Measurements from ENCODE around the gene CXCL1. TPM values are rescaled to one million over a fixed set of nuclear protein-coding genes. Genes with fewer than 3 reads are reported as not detected.

CXCL1 gene
- total and polyA plus RNA-seq, 9 donors, result 0.40 to 28.5 (median 1.5) TPM

DNA sequence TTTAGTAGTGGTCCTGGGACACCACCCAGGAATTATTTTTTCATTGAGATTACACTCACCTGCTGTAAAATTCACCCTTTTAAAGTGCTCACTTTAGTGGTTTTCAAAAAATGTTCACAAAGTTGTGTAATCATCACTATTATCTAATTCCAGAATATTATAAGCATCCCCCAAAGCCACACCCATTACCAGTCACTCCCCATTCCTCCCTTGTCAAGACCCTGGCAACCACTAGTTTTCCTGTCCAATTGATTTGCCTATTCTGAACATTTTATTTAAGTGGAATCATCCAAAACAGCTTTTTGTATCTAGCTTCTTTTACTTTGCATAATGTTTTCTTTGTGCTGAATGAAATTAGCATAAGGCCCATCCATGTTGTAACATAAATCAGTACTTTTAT is 45.4 kb upstream of the CXCL1 start:
- TF ChIP-seq EP300 (IDR thresholded peaks at IDR 0.05), result no peak
- TF ChIP-seq, protein P1, sequence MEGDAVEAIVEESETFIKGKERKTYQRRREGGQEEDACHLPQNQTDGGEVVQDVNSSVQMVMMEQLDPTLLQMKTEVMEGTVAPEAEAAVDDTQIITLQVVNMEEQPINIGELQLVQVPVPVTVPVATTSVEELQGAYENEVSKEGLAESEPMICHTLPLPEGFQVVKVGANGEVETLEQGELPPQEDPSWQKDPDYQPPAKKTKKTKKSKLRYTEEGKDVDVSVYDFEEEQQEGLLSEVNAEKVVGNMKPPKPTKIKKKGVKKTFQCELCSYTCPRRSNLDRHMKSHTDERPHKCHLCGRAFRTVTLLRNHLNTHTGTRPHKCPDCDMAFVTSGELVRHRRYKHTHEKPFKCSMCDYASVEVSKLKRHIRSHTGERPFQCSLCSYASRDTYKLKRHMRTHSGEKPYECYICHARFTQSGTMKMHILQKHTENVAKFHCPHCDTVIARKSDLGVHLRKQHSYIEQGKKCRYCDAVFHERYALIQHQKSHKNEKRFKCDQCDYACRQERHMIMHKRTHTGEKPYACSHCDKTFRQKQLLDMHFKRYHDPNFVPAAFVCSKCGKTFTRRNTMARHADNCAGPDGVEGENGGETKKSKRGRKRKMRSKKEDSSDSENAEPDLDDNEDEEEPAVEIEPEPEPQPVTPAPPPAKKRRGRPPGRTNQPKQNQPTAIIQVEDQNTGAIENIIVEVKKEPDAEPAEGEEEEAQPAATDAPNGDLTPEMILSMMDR (IDR thresholded peaks at IDR 0.05), result no peak
- TF ChIP-seq POLR2A (IDR thresholded peaks at IDR 0.05), result no peak
- no peak overlapping the region for H3K27ac ChIP-seq
- no peaks in the 10 kb centered on the region for H3K9me3 ChIP-seq
- H3K27me3 ChIP-seq, result no peaks in the 10 kb centered on the region
- no peak for DNase-seq
- no peaks in the 10 kb centered on the region for H3K4me1 ChIP-seq (ENCODE audit: insufficient read depth)
- H3K36me3 ChIP-seq, result no peaks in the 10 kb centered on the region
- intact Hi-C loops (cut with DNase I), result no loop called here
- no peak overlapping the region for H3K4me3 ChIP-seq

DNA sequence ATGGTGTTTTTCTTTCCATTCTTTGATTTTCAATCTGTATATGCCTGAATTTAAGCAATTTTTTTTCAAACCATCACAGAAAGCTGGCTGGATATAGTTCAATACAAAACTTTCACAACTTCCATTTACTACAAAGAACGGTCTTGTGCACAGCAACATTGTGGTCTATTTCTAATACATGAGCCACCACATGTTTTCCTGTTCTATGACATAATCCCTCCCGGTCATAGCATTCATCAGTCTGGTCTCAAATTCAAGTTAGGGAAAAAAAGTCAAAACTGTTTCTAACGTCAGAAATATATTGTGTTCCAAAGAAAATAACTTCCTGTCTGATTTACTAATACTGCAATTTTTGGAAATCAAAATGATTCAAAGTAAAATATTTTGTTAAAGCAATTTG is 40.2 kb upstream of the CXCL1 start:
- no peaks in the 10 kb centered on the region for H3K4me1 ChIP-seq (ENCODE audit: insufficient read depth)
- H3K36me3 ChIP-seq, result no peaks in the 10 kb centered on the region
- intact Hi-C loops (cut with DNase I), result no loop called here
- no peak for DNase-seq
- H3K4me3 ChIP-seq, result no peak overlapping the region
- H3K27ac ChIP-seq, result no peak overlapping the region
- WGBS, 3 donors, result 62 to 78% (median 68%) methylated on average over 3 of the region's 3 CpGs
- TF ChIP-seq POLR2A (IDR thresholded peaks at IDR 0.05), result no peak
- TF ChIP-seq EP300 (IDR thresholded peaks at IDR 0.05), result no peak
- TF ChIP-seq, protein P1 (IDR thresholded peaks at IDR 0.05), result no peak
- no peaks in the 10 kb centered on the region for H3K9me3 ChIP-seq
- H3K27me3 ChIP-seq, result no peaks in the 10 kb centered on the region

DNA sequence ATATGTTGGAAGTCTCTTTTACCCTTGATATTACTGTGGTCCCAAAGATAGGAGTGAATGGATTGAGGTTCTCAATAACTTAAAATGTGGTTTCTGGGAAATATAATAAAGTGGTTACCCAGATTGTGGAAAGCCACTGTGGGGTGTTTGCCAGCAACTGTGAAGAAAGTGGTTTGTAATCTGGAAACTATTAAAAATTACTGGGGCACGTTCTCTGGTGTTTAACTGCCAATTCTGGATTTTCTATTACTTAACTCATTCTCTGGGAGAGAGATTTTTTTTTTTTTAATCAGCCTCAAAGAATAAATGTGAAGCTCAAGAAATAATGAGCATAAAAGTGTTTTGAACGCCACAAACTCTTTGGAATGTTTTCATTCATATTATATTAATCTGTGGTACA is 37.6 kb upstream of the CXCL1 start:
- DNase-seq, result no peak
- intact Hi-C loops (cut with DNase I), result no loop called here
- Histone ChIP-seq H3K4me3 (no peak overlapping the region), H3K27ac (no peak overlapping the region), H3K36me3 (no peaks in the 10 kb centered on the region), H3K4me1 (ENCODE audit: insufficient read depth) (no peaks in the 10 kb centered on the region), H3K9me3 (no peaks in the 10 kb centered on the region), H3K27me3 (no peaks in the 10 kb centered on the region)
- WGBS, 3 donors, result 33 to 46% (median 46%) methylated on average over 2 of the region's 2 CpGs
- TF ChIP-seq, protein P1 (IDR thresholded peaks at IDR 0.05), result no peak
- TF ChIP-seq POLR2A (IDR thresholded peaks at IDR 0.05), result no peak
- no peak for TF ChIP-seq EP300 (IDR thresholded peaks at IDR 0.05)

DNA sequence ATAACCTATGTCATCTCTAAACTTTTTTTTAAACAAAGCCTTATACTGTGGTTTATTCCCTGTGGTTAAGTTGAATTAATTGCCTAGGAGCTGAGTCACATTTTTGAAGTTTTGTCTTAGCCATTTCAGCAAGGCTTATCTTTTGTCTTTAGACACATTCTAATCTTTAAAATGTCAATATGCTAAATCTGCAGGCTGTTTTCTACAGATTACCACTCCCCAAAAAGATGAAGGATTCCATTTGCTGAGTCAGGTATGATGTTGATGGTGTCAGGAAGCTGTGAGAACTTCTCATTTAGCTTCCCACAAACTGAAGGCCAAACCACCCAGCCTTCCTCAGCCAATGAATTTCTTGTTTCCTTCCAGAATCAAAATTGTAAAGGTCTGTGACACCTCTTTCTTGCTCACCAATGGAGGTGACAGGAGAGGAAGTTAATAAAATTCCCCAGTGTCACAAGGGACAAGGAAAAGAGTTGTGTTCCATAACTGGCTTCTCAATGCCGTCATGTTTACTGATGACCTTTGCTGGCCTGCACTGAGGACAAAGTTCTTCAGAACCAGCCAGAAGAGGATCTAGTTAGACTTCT is 36.4 kb upstream of the CXCL1 start:
- H3K9me3 ChIP-seq, result no peaks in the 10 kb centered on the region
- H3K27ac ChIP-seq, result no peak overlapping the region
- intact Hi-C loops (cut with DNase I), result no loop called here
- WGBS, 3 donors, result 76 to 97% (median 93%) methylated on average over 1 of the region's 1 CpG
- no peaks in the 10 kb centered on the region for H3K27me3 ChIP-seq
- H3K36me3 ChIP-seq, result no peaks in the 10 kb centered on the region
- no peak for DNase-seq
- H3K4me3 ChIP-seq, result no peak overlapping the region
- no peaks in the 10 kb centered on the region for H3K4me1 ChIP-seq (ENCODE audit: insufficient read depth)
- TF ChIP-seq POLR2A (IDR thresholded peaks at IDR 0.05) (no peak), EP300 (IDR thresholded peaks at IDR 0.05) (no peak)
- TF ChIP-seq, protein P1 (IDR thresholded peaks at IDR 0.05), result no peak

All from ovary (tissue), 9 donors.